CD14-positive monocyte (primary cell): ENCODE data around the gene DKKL1. TPM values are rescaled to one million over a fixed set of nuclear protein-coding genes. Genes with fewer than 3 reads are reported as not detected.

Experiments used
- DNase-seq, 3 donors: peaks; one replicate each; pipeline ENCODE4 v3.0.0-alpha.2; 2011 to 2022
- H2AFZ ChIP-seq: 2 replicates; pipeline ENCODE4 v1.6.0; 2012; ENCODE audit warnings: mild to moderate bottlenecking, low read depth, low read length, inconsistent platforms; ENCODE audit not compliant: insufficient read depth, poor library complexity, severe bottlenecking
- H3K27ac ChIP-seq, 2 donors: 1 replicate in 1 of 2; 2 replicates in 1 of 2; pipeline ENCODE4 v1.5.1; 2012 to 2013; ENCODE audit warnings: low read length in 2 of 2, control low read depth in 1 of 2, inconsistent platforms in 1 of 2, low read depth in 1 of 2, mild to moderate bottlenecking in 1 of 2
- H3K27me3 ChIP-seq, 2 donors: one replicate each; pipeline versions ENCODE4 v1.6.0 to v1.6.1; 2011 to 2013; ENCODE audit warnings: low read length in 2 of 2; ENCODE audit not compliant: control insufficient read depth in 2 of 2, insufficient read depth in 2 of 2
- H3K36me3 ChIP-seq, 2 donors: replicated peaks in 1 of 2; 1 replicate in 1 of 2; 2 replicates in 1 of 2; pipeline versions ENCODE4 v1.5.1 to v1.6.1; 2012 to 2013; ENCODE audit warnings: low read length in 2 of 2, control low read depth in 1 of 2, inconsistent platforms in 1 of 2, mild to moderate bottlenecking in 1 of 2; ENCODE audit not compliant: insufficient read depth in 2 of 2, control insufficient read depth in 1 of 2
- H3K4me1 ChIP-seq, 2 donors: 1 replicate in 1 of 2; 2 replicates in 1 of 2; pipeline versions ENCODE4 v1.5.1 to v1.6.1; 2012 to 2013; ENCODE audit warnings: low read length in 2 of 2, control low read depth in 1 of 2, inconsistent platforms in 1 of 2, mild to moderate bottlenecking in 1 of 2, moderate library complexity in 1 of 2; ENCODE audit not compliant: insufficient read depth in 2 of 2, control insufficient read depth in 1 of 2
- H3K4me2 ChIP-seq: replicated peaks from 2 replicates; pipeline ENCODE3; 2012; ENCODE audit warnings: low read length, moderate library complexity, mild to moderate bottlenecking; ENCODE audit not compliant: poor library complexity, severe bottlenecking; ENCODE audit errors: extremely low read depth
- H3K4me3 ChIP-seq, 3 experiments: fragments of 200-600 bp in 1 of 3; sonication (generic) in 1 of 3; replicated peaks in 1 of 3; 1 replicate in 2 of 3; 2 replicates in 1 of 3; pipeline ENCODE4 v1.5.1; 2011 to 2013; ENCODE audit warnings: low read length in 3 of 3, mild to moderate bottlenecking in 3 of 3, control low read depth in 2 of 3, low read depth in 2 of 3, inconsistent platforms in 1 of 3, moderate library complexity in 1 of 3
- H3K79me2 ChIP-seq: 2 replicates; pipeline ENCODE4 v1.6.0; 2012; ENCODE audit warnings: mild to moderate bottlenecking, control low read depth, inconsistent platforms, low read length, moderate library complexity; ENCODE audit not compliant: insufficient read depth
- H3K9ac ChIP-seq: 2 replicates; pipeline ENCODE4 v1.6.0; 2017; ENCODE audit warnings: low read length, mild to moderate bottlenecking; ENCODE audit not compliant: insufficient read depth, poor library complexity, severe bottlenecking
- H3K9me3 ChIP-seq, 2 donors: replicated peaks in 1 of 2; 1 replicate in 1 of 2; 2 replicates in 1 of 2; pipeline versions ENCODE4 v1.5.1 to v1.6.1; 2012 to 2013; ENCODE audit warnings: low read length in 2 of 2, control low read depth in 1 of 2; ENCODE audit not compliant: control insufficient read depth in 1 of 2, insufficient read depth in 1 of 2
- H4K20me1 ChIP-seq: 2 replicates; pipeline ENCODE4 v1.6.0; 2012; ENCODE audit warnings: mild to moderate bottlenecking, low read length, control low read depth, moderate library complexity; ENCODE audit not compliant: insufficient read depth
- H3K27ac Mint-ChIP-seq, 7 donors: one replicate each; pipeline ENCODE4 v1.8.0; 2020; ENCODE audit warnings: mild to moderate bottlenecking in 7 of 7, mixed read lengths in 7 of 7, moderate library complexity in 6 of 7, inconsistent platforms in 2 of 7
- H3K27me3 Mint-ChIP-seq, 3 donors: one replicate each; pipeline ENCODE4 v1.8.0; 2021 to 2022; ENCODE audit warnings: low read depth in 3 of 3, mild to moderate bottlenecking in 3 of 3, mixed read lengths in 3 of 3, moderate library complexity in 3 of 3, inconsistent platforms in 1 of 3
- H3K36me3 Mint-ChIP-seq, 2 donors: one replicate each; pipeline ENCODE4 v1.8.0; 2020; ENCODE audit warnings: mixed read lengths in 2 of 2, inconsistent platforms in 1 of 2, mild to moderate bottlenecking in 1 of 2
- H3K4me1 Mint-ChIP-seq: one replicate; pipeline ENCODE4 v1.8.0; 2020; ENCODE audit warnings: mild to moderate bottlenecking, mixed read lengths
- H3K4me3 Mint-ChIP-seq, 2 donors: one replicate each; pipeline ENCODE4 v1.8.0; 2020; ENCODE audit warnings: mild to moderate bottlenecking in 2 of 2, mixed read lengths in 2 of 2, moderate library complexity in 1 of 2
- H3K9me3 Mint-ChIP-seq, 7 donors: one replicate each; pipeline ENCODE4 v1.8.0; 2020 to 2022; ENCODE audit warnings: mixed read lengths in 7 of 7, mild to moderate bottlenecking in 6 of 7, moderate library complexity in 6 of 7, inconsistent platforms in 2 of 7
- WGBS: methylation state at CpG from one replicate; pipeline ENCODE4 v1.1.5; 2013; ENCODE audit warnings: missing lambda C conversion rate; ENCODE audit not compliant: insufficient coverage; 5-methylcytosine and 5-hydroxymethylcytosine counted together
- intact Hi-C, 2 donors: fragments of 100-400 bp; cut with micrococcal nuclease; formaldehyde crosslinking; loops; one replicate each; pipeline versions ENCODE4 v1.15.0 to v1.15.1; 2023
- polyA plus RNA-seq, 3 donors: library from polyadenylated mRNA; depleted of rRNA in 1 of 3; unstranded in 2 of 3; stranded (reverse) in 1 of 3; fragments of 300-500 nt in 2 of 3; fragments of >200 nt in 1 of 3; fragmentation: Illumina TruSeq in 2 of 3; gene quantifications; 1 replicate in 2 of 3; 2 replicates in 1 of 3; pipeline ENCODE4 v1.2.3, GENCODE V29; 2012 to 2021
- TF ChIP-seq, protein P1 (sequence below): fragments of 200-600 bp; IDR thresholded peaks from one replicate; pipeline ENCODE4 v1.8.0; 2022; ENCODE audit warnings: antibody characterized with exemption, mild to moderate bottlenecking

Gene DKKL1
- polyA plus RNA-seq, 3 donors, result not detected

GRCh38 chr19:49355909-49356353, 7.7 kb upstream of the DKKL1 start:
- no peaks in the 10 kb centered on the region for H3K9me3 ChIP-seq
- TF ChIP-seq, protein P1, sequence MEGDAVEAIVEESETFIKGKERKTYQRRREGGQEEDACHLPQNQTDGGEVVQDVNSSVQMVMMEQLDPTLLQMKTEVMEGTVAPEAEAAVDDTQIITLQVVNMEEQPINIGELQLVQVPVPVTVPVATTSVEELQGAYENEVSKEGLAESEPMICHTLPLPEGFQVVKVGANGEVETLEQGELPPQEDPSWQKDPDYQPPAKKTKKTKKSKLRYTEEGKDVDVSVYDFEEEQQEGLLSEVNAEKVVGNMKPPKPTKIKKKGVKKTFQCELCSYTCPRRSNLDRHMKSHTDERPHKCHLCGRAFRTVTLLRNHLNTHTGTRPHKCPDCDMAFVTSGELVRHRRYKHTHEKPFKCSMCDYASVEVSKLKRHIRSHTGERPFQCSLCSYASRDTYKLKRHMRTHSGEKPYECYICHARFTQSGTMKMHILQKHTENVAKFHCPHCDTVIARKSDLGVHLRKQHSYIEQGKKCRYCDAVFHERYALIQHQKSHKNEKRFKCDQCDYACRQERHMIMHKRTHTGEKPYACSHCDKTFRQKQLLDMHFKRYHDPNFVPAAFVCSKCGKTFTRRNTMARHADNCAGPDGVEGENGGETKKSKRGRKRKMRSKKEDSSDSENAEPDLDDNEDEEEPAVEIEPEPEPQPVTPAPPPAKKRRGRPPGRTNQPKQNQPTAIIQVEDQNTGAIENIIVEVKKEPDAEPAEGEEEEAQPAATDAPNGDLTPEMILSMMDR, result no peak
- Mint-ChIP-seq H3K4me1 (peaks cover 14% of the 10 kb centered on the region), H3K36me3 (no peaks in the 10 kb centered on the region), H3K27ac (peak overlapping the region in 1 of 7 donors; percentile 3), H3K4me3 (peak overlapping the region in 1 of 2 donors; percentile 66), H3K27me3 (peaks cover 24 to 49% (median 45%) of the 10 kb centered on the region in 3 donors), H3K9me3 (peaks cover 0 to 3% (median 0%) of the 10 kb centered on the region in 7 donors)
- peak overlapping the region; percentile 46 for H2AFZ ChIP-seq
- intact Hi-C loops, result no loop called here
- DNase-seq, result no peak
- peak overlapping the region; percentile 55 for H3K4me2 ChIP-seq
- no peaks in the 10 kb centered on the region for H3K79me2 ChIP-seq
- peak overlapping the region in 1 of 3 experiments; percentile 42 for H3K4me3 ChIP-seq
- H3K27me3 ChIP-seq, result peaks cover 4 to 22% of the 10 kb centered on the region in 2 donors
- no peak overlapping the region for H3K9ac ChIP-seq
- no peaks in the 10 kb centered on the region for H3K36me3 ChIP-seq
- WGBS, result 20% methylated on average over 1 of the region's 12 CpGs
- no peak overlapping the region for H3K27ac ChIP-seq
- peaks cover 12 to 13% of the 10 kb centered on the region in 2 donors for H3K4me1 ChIP-seq
- no peaks in the 10 kb centered on the region for H4K20me1 ChIP-seq

DNA sequence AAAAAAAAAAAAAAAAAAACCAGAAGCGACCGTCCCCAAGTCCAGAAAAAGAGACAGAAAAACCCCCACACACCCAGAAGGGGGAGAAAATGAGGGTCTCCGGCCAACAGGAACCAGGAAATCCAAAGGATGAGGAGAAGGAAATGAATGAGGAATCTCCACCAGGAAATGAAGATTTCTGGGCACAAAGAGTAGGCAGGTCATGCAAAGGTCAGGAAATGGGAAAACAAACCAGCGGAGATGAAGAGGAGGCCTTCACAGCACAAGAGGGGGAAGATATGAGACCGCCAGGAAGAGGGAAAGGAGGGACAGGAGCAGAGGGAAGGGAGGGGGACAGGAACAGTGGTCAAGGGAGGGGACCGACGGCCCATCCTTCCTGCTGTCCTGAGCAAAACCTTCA, 7.3 kb upstream of the DKKL1 start:
- WGBS, result 40% methylated on average over 1 of the region's 7 CpGs
- Histone ChIP-seq H3K79me2 (no peaks in the 10 kb centered on the region), H3K36me3 (no peaks in the 10 kb centered on the region), H2AFZ (peak overlapping the region; percentile 46), H3K4me1 (peaks cover 12 to 13% of the 10 kb centered on the region in 2 donors), H3K4me3 (no peak overlapping the region), H3K9ac (no peak overlapping the region), H4K20me1 (no peaks in the 10 kb centered on the region), H3K27me3 (peaks cover 7 to 26% of the 10 kb centered on the region in 2 donors), H3K9me3 (no peaks in the 10 kb centered on the region), H3K4me2 (peak overlapping the region; percentile 55), H3K27ac (no peak overlapping the region)
- Mint-ChIP-seq H3K4me3 (peak overlapping the region in 1 of 2 donors; percentile 66), H3K27ac (no peak overlapping the region), H3K9me3 (peaks cover 0 to 6% (median 0%) of the 10 kb centered on the region in 7 donors), H3K4me1 (peaks cover 14% of the 10 kb centered on the region), H3K36me3 (no peaks in the 10 kb centered on the region), H3K27me3 (peaks cover 23 to 46% (median 42%) of the 10 kb centered on the region in 3 donors)
- TF ChIP-seq, protein P1, result no peak
- intact Hi-C loops, result no loop called here
- DNase-seq, result no peak
